Cerebellar nuclear complex (tissue), 1 donor: ENCODE data around the gene SPAG7.
"Not testable (repeated sequence)": the region's sequence is repeated elsewhere in the genome, so short reads cannot be mapped to it uniquely, and the experiment has no call there.

Source experiments
- DNase-seq, 2 experiments: peaks; one replicate each; lab custom pipeline; 2025; lab: John Stamatoyannopoulos, UW

SPAG7 gene

GRCh38 chr17:4938069-4938491 lies 29.5 kb downstream of the SPAG7 start:
- DNase-seq: no peak

DNA sequence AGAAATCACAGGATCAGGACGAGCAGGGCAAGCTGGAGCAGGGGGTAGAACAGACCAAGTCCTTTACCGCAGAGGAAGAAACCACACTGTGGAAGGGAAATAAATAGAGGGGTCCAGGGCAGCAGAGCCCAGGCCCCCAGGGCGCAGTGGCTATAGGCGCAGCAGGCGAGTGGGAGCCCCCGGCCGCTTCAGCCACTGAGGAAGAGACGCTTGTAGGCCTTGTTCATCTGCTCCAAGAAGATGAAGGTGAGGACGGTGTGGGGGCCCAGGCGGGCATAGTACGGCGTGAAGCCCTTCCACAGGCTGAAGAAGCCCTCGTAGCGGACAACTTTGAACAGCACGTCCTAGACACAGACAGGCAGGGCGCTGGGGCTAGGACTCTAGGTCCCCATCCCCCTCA lies 30.1 kb downstream of the SPAG7 start:
- no peak for DNase-seq

- DNase-seq: no peak
Measured at GRCh38 chr17:4936436-4936835, 31.2 kb downstream of the SPAG7 start.

GRCh38 chr17:4935650-4936049 lies 32.0 kb downstream of the SPAG7 start:
- no peak for DNase-seq

DNA sequence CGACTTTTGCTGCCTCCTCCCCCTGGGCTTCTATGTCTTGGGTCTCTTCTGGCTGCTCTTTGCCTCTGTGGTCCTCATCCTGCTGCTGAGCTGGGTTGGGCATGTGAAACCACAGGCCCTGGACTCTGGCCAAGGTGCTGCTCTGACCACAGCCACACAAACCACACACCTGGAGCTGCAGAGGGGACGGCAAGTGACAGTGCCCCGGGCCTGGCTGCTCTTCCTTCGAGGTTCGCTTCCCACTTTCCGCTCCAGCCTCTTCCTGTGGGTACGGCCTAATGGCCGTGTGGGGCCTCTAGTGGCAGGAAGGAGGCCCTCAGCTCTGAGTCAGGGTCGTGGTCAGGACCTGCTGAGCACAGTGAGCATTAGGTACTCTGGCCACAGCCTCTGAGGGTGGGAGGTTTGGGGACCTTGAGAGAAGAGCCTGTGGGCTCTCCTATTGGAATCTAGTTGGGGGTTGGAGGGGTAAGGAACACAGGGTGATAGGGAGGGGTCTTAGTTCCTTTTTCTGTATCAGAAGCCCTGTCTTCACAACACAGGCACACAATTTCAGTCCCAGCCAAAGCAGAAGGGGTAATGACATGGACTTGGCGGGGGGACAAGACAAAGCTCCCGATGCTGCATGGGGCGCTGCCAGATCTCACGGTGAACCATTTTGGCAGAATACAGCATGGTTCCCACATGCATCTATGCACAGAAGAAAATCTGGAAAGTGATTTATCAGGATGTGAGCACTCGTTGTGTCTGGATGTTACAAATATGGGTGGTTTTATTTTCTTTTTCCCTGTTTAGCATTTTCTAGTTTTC lies 33.2 kb downstream of the SPAG7 start:
- DNase-seq: no peak

GRCh38 chr17:4933646-4934045 lies 34.0 kb downstream of the SPAG7 start:
- DNase-seq: no peak

GRCh38 chr17:4932756-4933155 lies 34.9 kb downstream of the SPAG7 start:
- no peak for DNase-seq

DNA sequence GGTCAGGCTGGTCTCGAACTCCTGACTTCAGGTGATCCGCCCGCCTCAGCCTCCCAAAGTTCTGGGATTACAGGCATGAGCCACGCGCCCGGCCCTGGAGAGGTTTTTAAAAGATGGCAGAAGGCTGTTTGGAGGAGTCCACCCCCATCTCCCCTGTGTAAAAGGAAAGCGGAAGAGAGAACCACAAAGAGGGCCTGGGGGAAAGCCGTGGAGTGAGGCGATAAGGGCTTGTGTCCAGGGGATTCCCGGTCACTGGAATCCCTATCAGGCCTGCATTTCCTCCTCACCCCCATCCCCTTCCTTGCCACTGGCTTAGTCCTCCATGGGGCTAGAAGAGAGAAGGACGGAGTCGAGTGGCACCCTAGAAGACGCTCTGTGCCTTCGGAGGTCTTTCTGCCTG lies 35.7 kb downstream of the SPAG7 start, which contains the start of gene GP1BA:
Gene GP1BA (plus strand): TSS at position 315 of the 400 bp plus-strand sequence. CDS start 328 bp downstream, outside the sequence.
- no peak for DNase-seq

DNA sequence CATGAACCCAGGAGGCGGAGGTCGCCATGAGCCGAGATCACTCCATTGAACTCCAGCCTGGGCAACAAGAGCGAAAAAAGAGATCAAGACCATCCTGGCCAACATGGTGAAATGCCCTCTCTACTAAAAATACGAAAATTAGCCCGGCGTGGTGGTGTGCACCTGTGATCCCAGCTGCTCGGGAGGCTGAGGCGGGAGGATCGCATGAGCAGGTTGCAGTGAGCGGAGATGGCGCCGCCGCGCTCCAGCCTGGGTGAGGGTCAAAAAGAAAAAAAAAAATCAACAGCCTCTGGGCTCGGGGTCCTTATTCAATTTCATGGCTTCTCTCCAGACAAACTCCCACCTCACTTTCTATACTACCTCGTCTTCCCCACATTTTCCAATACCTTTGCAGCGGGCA lies 38.7 kb downstream of the SPAG7 start:
- no peak for DNase-seq

DNA sequence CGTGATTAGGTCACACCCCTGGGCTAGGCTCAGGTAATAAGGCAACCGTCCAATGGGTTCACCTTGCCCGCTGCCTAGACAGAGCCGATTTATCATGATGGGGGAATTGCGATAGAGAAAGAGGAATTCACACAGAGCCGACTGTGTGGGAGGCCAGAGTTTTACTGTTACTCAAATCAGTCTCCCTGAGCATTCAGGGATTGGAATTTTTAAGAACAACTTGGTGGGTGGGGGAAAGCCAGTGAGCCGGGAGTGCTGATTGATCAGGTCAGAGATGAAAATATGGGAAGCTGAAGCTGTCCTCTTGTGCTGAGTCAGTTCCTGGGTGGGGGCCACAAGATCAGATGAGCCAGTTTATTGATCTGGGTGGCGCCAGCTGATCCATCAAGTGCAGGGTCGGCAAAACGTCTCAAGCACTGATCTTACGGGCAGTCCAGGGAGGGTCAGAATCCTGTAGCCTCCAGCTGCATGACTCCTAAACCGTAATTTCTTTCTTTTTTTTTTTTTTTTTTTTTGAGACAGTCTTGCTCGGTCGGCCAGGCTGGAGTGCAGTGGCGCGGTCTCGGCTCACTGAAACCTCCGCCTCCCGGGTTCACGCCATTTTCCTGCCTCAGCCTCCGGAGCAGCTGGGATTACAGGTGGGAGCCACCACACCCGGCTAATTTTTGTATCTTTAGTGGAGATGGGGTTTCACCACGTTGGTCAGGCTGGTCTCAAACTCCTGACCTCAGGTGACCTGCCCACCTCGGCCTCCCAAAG lies 40.9 kb downstream of the SPAG7 start:
- not testable (repeated sequence) for DNase-seq

DNA sequence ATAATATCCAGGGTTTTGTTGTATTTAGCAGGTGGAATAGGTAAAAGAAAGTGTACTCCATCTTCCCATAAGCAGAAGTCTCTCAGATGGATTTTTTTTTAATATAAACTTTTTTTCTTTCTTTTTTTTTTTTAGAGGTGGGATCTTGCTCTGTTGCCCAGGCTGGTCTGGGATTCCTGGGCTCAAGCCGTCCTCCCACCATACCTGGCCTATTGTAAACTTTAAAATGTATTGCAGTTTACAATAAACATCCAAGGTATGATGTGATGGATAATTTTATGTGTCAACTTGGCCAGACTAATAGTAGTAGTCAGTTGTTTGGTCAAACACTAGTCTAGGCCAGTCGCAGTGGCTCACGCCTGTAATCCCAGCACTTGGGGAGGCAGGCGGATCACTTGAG lies 46.3 kb downstream of the SPAG7 start:
- DNase-seq: no peak

DNA sequence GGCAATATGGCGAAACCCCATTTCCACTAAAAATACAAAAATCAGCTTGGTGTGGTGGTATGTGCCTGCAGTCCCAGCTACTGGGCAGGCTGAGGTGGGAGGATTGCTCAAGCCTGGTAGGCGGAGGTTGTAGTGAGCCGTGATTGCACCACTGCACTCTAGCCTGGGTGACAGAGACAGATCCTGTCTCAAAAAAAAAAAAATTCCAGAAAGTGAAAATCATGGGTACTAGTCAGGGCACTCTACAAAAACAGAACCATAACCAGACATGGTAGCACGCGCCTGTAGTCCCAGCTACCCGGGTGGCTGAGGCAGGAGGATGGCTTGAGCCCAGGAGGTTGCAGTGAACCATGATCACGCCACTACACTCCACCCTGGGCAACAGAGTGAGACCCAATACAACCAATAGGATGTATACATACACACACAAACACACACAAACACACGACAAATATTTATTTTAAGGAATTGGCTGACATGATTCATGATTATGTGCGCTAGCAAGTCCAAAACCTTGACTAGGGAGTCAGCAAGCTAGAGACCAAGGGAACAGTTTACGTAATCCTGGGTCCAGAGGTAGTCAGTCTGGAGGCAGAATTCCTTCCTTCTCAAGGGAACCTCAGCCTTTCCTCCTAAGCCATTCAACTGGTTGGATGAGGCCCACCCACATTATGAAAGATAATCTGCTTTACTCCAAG lies 47.1 kb downstream of the SPAG7 start:
- DNase-seq: no peak

- DNase-seq: no peak
Measured at GRCh38 chr17:4919511-4920047, 48.0 kb downstream of the SPAG7 start.

DNA sequence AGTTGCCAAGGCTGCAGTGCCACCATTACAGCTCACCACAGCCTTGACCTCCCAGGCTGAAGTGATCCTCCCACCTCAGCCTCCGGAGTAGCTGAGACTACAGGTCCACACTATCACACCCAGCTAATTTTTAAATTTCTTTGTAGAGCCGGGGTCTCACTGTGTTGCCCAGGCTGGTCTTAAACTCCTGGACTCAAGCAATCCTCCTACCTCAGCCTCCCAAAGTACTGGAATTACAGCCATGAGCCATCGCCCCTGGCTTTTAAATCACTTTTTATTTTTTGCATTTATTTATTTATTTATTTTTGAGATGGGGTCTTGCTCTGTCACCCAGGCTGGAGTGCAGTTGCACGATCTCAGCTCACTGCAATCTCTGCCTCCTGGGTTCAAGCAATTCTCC lies 53.1 kb downstream of the SPAG7 start:
- not testable (repeated sequence) for DNase-seq

GRCh38 chr17:4913994-4914393 lies 53.6 kb downstream of the SPAG7 start:
- no peak for DNase-seq
